Neural cell (in vitro differentiated cells): ENCODE measurements around the gene NTN5. TPM values are rescaled to one million over a fixed set of nuclear protein-coding genes. Genes with fewer than 3 reads are reported as not detected.

ENCODE experiments used
- H2AFZ ChIP-seq: fragments of 200-600, 300-800 bp; sonication (generic), shearing (Covaris generic); 2 replicates; pipeline ENCODE4 v1.6.0; 2014; ENCODE audit warnings: low read depth, mild to moderate bottlenecking, antibody characterized with exemption, low read length, moderate library complexity
- H3F3A ChIP-seq: fragments of 200-600 bp; shearing (Covaris generic); 2 replicates; pipeline ENCODE4 v1.6.1; 2016; ENCODE audit warnings: mild to moderate bottlenecking, moderate library complexity, mixed read lengths, antibody characterized with exemption, low read length; ENCODE audit not compliant: insufficient read depth, poor library complexity, severe bottlenecking
- H3K27ac ChIP-seq: fragments of 200-600, 300-800 bp; sonication (generic), shearing (Covaris generic); 2 replicates; pipeline ENCODE4 v1.5.1; 2014; ENCODE audit warnings: mild to moderate bottlenecking, low read length, moderate library complexity
- H3K27me3 ChIP-seq: fragments of 300-800, 200-600 bp; sonication (generic), shearing (Covaris generic); 2 replicates; pipeline ENCODE4 v1.6.0; 2014; ENCODE audit warnings: mild to moderate bottlenecking, low read depth, low read length, moderate library complexity; ENCODE audit not compliant: insufficient read depth
- H3K36me3 ChIP-seq: fragments of 300-800, 200-600 bp; sonication (generic), shearing (Covaris generic); 2 replicates; pipeline ENCODE4 v1.5.1; 2014; ENCODE audit warnings: mild to moderate bottlenecking, antibody characterized with exemption, low read length, moderate library complexity; ENCODE audit not compliant: insufficient read depth
- H3K4me2 ChIP-seq: fragments of 300-800, 200-600 bp; sonication (generic), shearing (Covaris generic); 2 replicates; pipeline ENCODE4 v1.6.0; 2014; ENCODE audit warnings: mild to moderate bottlenecking, low read length
- H3K4me3 ChIP-seq: fragments of 300-800, 200-600 bp; sonication (generic), shearing (Covaris generic); 2 replicates; pipeline ENCODE4 v1.5.1; 2014; ENCODE audit warnings: mild to moderate bottlenecking, low read length, moderate library complexity
- H3K79me2 ChIP-seq: fragments of 200-600 bp; shearing (Covaris generic); replicated peaks from 2 replicates; pipeline ENCODE4 v1.6.0; 2014; ENCODE audit warnings: mild to moderate bottlenecking, low read length, moderate library complexity; ENCODE audit not compliant: insufficient read depth
- H3K9ac ChIP-seq: fragments of 300-800, 200-600 bp; sonication (generic), shearing (Covaris generic); 2 replicates; pipeline ENCODE4 v1.6.1; 2016; ENCODE audit warnings: mild to moderate bottlenecking, low read length, mixed read lengths
- H3K9me2 ChIP-seq: fragments of 200-600 bp; shearing (Covaris generic); 2 replicates; pipeline ENCODE4 v1.6.1; 2016; ENCODE audit warnings: mild to moderate bottlenecking, low read length, mixed read lengths; ENCODE audit not compliant: insufficient read depth
- H3K9me3 ChIP-seq: fragments of 200-600, 300-800 bp; sonication (generic), shearing (Covaris generic); 2 replicates; pipeline ENCODE4 v1.6.1; 2016; ENCODE audit warnings: mild to moderate bottlenecking, mixed run types, low read length, moderate library complexity, mixed read lengths
- H4K20me1 ChIP-seq: fragments of 200-600 bp; shearing (Covaris generic); 2 replicates; pipeline ENCODE4 v1.6.1; 2016; ENCODE audit warnings: mild to moderate bottlenecking, mixed run types; ENCODE audit not compliant: insufficient read depth
- EP300 ChIP-seq: fragments of 450-650 bp; conservative IDR thresholded peaks from 2 replicates; pipeline ENCODE4 v1.6.1; 2014; ENCODE audit warnings: antibody characterized with exemption, mild to moderate bottlenecking, moderate library complexity; ENCODE audit not compliant: poor library complexity, severe bottlenecking
- EZH2 ChIP-seq: fragments of 200-600, 300-800 bp; shearing (Covaris generic), sonication (generic); IDR thresholded peaks from 2 replicates; pipeline ENCODE4 v1.6.1; 2014; ENCODE audit warnings: antibody characterized with exemption, low read length, borderline replicate concordance, mild to moderate bottlenecking; ENCODE audit not compliant: insufficient read depth, poor library complexity, severe bottlenecking
- MXI1 ChIP-seq: fragments of 450-650 bp; conservative IDR thresholded peaks from 2 replicates; pipeline ENCODE4 v1.6.1; 2014; ENCODE audit warnings: antibody characterized with exemption, mild to moderate bottlenecking; ENCODE audit not compliant: poor library complexity, severe bottlenecking
- POLR2AphosphoS5 ChIP-seq: IDR thresholded peaks from 2 replicates; pipeline ENCODE4 v1.6.1; 2012
- RAD21 ChIP-seq: fragments of 450-650 bp; conservative IDR thresholded peaks from 2 replicates; pipeline ENCODE4 v1.6.1; 2014; ENCODE audit warnings: antibody characterized with exemption, mild to moderate bottlenecking, moderate library complexity
- REST ChIP-seq: IDR thresholded peaks from 2 replicates; pipeline ENCODE4 v1.6.1; 2012; ENCODE audit warnings: borderline replicate concordance
- SMC3 ChIP-seq: fragments of 450-650 bp; conservative IDR thresholded peaks from 2 replicates; pipeline ENCODE4 v1.6.1; 2014; ENCODE audit warnings: antibody characterized with exemption, mild to moderate bottlenecking, moderate library complexity; ENCODE audit not compliant: poor library complexity
- TAF1 ChIP-seq: IDR thresholded peaks from 2 replicates; pipeline ENCODE4 v1.6.1; 2012; ENCODE audit warnings: low read depth
- polyA plus RNA-seq: library from polyadenylated mRNA; depleted of rRNA; stranded (reverse); fragments of >200 nt; gene quantifications from 2 replicates; pipeline ENCODE4 v1.2.3, GENCODE V29; 2014
- TF ChIP-seq, protein P1 (sequence below): fragments of 450-650 bp; IDR thresholded peaks from 2 replicates; pipeline ENCODE4 v1.5.1; 2014; ENCODE audit warnings: antibody characterized with exemption, mild to moderate bottlenecking, moderate library complexity; ENCODE audit not compliant: poor library complexity, severe bottlenecking

The NTN5 gene
- polyA plus RNA-seq, 1 donor from 2014 or later: not detected

DNA sequence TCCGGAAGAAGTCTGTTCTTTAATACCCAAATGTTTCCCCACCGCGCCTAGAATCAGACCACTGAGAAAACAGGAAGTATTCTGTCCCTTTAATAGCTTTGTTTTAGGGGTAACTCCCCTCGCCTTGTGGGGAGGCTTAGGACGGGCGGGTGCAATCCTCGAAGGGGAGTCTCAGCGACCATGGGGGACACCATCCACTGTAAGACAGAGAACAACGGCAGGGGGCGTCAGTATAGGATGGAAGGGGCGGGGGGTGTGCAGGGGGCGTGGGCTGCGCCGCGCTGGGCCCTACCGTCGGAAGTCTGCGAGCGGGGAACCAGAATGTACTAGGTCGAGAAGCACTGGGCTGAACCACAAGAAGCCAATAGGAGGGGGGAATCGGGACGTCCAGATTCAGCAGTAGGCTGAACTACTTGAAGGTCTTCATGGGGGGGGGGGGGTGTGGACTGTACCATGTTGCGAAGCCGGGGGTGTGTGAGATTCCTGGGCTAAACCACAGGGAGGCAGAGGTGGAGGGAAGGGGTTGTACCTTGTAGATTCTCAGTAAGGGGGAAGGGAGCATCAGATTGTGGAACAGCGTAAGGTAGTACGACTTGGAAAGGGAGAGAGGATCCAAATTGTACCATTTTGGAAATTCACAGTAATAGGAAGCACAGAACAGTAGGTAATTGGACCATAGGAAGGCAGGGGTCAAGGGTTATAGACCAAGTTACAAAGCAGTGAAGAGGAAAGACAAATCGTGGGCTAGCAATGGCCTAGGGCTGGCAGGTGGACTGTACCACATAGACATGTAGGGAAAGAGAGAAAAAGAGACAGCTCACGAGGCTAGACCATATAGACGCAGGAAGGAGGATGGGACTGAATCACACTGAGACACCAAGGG, 34.6 kb downstream of the NTN5 start:
- Histone ChIP-seq H3K27ac (peak overlapping the region; percentile 83), H3K4me2 (peak overlapping the region; percentile 86), H4K20me1 (no peaks in the 10 kb centered on the region), H3F3A (peaks cover 8% of the 10 kb centered on the region), H3K9me2 (no peaks in the 10 kb centered on the region), H3K9ac (peak overlapping the region; percentile 74), H3K36me3 (no peaks in the 10 kb centered on the region), H3K9me3 (no peaks in the 10 kb centered on the region), H3K27me3 (no peaks in the 10 kb centered on the region), H3K4me3 (peak overlapping the region; percentile 66), H2AFZ (no peak overlapping the region), H3K79me2 (no peaks in the 10 kb centered on the region)
- peak; percentile 61 for TF ChIP-seq REST
- TF ChIP-seq, protein P1, sequence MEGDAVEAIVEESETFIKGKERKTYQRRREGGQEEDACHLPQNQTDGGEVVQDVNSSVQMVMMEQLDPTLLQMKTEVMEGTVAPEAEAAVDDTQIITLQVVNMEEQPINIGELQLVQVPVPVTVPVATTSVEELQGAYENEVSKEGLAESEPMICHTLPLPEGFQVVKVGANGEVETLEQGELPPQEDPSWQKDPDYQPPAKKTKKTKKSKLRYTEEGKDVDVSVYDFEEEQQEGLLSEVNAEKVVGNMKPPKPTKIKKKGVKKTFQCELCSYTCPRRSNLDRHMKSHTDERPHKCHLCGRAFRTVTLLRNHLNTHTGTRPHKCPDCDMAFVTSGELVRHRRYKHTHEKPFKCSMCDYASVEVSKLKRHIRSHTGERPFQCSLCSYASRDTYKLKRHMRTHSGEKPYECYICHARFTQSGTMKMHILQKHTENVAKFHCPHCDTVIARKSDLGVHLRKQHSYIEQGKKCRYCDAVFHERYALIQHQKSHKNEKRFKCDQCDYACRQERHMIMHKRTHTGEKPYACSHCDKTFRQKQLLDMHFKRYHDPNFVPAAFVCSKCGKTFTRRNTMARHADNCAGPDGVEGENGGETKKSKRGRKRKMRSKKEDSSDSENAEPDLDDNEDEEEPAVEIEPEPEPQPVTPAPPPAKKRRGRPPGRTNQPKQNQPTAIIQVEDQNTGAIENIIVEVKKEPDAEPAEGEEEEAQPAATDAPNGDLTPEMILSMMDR: peak; percentile 47
- TF ChIP-seq EP300: no peak
- TF ChIP-seq SMC3: peak; percentile 33
- TF ChIP-seq EZH2: no peak
- peak; percentile 71 for TF ChIP-seq POLR2AphosphoS5
- no peak for TF ChIP-seq RAD21

- H3F3A ChIP-seq: peaks cover 8% of the 10 kb centered on the region
- no peaks in the 10 kb centered on the region for H3K27me3 ChIP-seq
- H3K9me3 ChIP-seq: no peaks in the 10 kb centered on the region
- H2AFZ ChIP-seq: no peak overlapping the region
- no peak for TF ChIP-seq TAF1
- TF ChIP-seq MXI1: peak; percentile 83
- H3K9me2 ChIP-seq: no peaks in the 10 kb centered on the region
- peak overlapping the region; percentile 34 for H3K4me2 ChIP-seq
- peak overlapping the region; percentile 74 for H3K9ac ChIP-seq
- H3K36me3 ChIP-seq: no peaks in the 10 kb centered on the region
- no peaks in the 10 kb centered on the region for H3K79me2 ChIP-seq
- peak overlapping the region; percentile 66 for H3K4me3 ChIP-seq
- peak overlapping the region; percentile 83 for H3K27ac ChIP-seq
- no peaks in the 10 kb centered on the region for H4K20me1 ChIP-seq
These were observed 35.3 kb downstream of the NTN5 start for GRCh38 chr19:48637449-48637947.
